ENCODE results near the gene CBY1.

DNA sequence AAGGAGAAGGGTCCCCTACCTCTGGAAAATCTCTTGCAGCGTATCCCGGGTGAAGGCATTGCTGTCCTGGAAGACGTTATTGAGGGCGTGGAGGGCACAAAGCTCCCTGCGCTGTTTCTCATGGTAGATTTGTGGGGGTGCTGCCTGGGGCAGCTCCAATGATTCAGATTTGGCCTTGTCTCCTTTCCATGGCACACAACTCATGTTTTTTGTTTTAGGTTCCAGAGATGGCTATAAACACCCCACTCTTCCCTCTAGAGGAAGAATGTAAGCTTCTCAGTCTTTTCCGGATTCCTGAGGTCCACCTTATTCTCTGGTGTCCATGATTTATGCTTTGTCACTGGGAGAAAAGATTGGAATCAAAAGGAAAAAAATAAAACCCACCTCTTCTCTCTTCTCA is 43.3 kb downstream of the CBY1 start:
- TF ChIP-seq, protein P1, sequence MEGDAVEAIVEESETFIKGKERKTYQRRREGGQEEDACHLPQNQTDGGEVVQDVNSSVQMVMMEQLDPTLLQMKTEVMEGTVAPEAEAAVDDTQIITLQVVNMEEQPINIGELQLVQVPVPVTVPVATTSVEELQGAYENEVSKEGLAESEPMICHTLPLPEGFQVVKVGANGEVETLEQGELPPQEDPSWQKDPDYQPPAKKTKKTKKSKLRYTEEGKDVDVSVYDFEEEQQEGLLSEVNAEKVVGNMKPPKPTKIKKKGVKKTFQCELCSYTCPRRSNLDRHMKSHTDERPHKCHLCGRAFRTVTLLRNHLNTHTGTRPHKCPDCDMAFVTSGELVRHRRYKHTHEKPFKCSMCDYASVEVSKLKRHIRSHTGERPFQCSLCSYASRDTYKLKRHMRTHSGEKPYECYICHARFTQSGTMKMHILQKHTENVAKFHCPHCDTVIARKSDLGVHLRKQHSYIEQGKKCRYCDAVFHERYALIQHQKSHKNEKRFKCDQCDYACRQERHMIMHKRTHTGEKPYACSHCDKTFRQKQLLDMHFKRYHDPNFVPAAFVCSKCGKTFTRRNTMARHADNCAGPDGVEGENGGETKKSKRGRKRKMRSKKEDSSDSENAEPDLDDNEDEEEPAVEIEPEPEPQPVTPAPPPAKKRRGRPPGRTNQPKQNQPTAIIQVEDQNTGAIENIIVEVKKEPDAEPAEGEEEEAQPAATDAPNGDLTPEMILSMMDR (conservative IDR thresholded peaks at IDR 0.05; ENCODE audit: low read length), result no peak
- TF ChIP-seq EZH2phosphoT487 (IDR thresholded peaks at IDR 0.05; ENCODE audit: borderline replicate concordance), result no peak
